HG03457 (cell line): ENCODE data around the gene NSRP1.
A peak's percentile ranks its signal among the peaks of the same experiment; 100 is the strongest.
"Not testable (repeated sequence)": the region's sequence is repeated elsewhere in the genome, so short reads cannot be mapped to it uniquely, and the experiment has no call there.

Experiments
- ATAC-seq: cut with Tn5 transposase; IDR thresholded peaks from one replicate; pipeline ENCODE4 v1.9.1; 2021; ENCODE audit warnings: moderate number of reproducible peaks; ENCODE audit not compliant: unreplicated experiment

Gene NSRP1

GRCh38 chr17:30117675-30118081, 1.1 kb downstream of the NSRP1 start:
- no peak for ATAC-seq

GRCh38 chr17:30118635-30119034, 2.0 kb downstream of the NSRP1 start:
- not testable (repeated sequence) for ATAC-seq

DNA sequence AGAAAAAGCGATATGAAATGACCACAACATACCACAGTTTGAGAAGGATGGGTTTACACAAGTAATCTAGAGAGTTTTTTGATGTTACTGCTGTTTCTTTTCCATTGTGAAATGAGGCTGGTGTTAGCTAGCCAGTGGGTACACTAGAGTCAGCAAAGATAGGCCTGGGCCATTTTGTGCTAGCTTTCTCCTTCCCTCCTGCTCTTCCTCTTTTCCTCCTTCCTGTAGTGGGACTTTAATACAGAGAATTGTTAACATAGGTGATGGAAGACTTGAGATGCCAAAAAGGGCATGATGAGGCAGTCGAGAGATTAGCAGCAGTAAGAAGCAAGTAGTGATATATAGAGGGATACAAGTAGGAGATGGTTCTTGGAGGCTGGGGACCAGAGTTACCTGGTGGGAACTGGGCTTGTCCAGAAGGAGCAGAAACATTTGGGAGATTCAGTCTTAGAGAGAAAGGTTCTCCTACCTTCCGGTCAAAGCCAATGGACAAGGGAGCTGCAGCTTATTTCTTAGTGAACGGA, 7.7 kb downstream of the NSRP1 start:
- ATAC-seq: no peak

DNA sequence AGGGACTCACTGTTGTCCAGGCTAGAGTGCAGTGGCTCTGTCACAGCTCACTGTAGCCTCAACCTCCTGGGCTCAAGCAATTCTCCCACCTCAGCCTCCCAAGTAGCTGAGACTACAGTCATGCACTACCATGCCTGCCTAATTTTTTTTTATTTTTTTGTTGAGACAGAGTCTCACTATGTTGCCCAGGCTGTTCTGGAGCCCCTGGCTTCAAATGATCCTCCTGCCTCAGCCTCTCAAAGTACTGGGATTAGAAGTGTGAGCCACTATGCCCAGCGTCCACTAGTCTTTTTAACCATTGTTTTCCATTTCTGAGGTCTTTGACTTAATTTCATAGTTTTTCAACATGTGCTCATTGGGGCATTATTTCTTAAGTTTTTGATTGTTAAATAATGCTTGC, 13.5 kb downstream of the NSRP1 start:
- no peak for ATAC-seq

DNA sequence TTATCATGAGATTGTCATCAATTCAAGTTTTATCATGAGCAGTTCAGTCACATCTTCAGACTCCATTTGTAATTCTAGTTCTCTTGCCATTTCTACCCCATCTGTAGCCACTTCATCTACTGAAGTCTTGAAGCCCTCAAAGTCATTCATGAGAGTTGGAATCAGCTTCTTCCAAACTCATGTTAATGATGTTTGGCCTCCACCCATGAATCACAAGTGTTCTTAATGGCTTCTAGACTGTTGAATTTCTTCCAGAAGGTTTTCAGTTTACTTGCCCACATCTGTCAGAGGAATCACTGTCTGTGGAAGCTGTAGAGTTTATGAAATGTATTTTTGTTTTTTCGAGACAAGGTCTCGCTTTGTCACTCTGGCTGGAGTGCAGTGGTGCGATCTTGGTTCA, 16.0 kb downstream of the NSRP1 start:
- no peak for ATAC-seq

DNA sequence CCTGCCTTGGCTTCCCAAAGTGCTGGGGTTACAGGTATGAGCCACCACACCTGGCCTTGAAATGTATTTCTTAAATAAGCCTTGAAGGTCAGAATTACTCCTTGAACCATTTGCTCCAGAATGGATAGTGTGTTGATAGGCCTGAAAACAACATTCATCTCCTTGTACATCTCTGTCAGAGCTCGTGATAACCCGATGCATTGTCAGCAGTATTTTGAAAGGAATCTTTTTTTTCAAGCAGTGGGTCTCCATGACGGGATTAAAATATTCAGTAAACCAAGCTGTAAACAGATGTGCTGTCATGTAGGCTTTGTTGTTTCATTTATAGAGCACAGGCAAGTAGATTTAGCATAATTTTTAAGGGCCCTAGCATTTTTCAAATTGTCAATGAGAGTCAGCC, 16.6 kb downstream of the NSRP1 start:
- no peak for ATAC-seq

DNA sequence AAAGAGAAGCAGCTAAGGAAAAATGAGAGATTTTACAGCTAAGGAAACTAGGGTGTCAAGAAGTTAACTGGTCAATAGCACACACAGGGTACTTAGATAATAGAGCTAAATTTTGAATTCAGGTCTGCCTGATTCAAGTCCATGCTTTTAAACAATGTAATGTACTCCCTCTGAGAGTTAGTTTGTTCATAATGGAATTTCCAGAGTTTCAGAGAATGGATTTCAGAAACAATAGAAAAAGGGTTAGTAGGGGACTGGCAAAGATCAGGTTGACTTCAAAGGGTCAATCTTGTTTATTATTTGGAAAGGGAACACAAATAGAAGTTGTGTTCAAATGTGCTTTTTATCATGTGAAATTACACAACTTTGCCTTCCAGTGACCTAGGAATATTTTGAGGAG, 17.9 kb downstream of the NSRP1 start:
- ATAC-seq: no peak

- ATAC-seq: no peak
These were observed 20.5 kb downstream of the NSRP1 start for GRCh38 chr17:30137158-30137557.

- not testable (repeated sequence) for ATAC-seq
These were observed 31.2 kb downstream of the NSRP1 start for GRCh38 chr17:30147860-30148259.

GRCh38 chr17:30148376-30148775, 31.8 kb downstream of the NSRP1 start:
- no peak for ATAC-seq

GRCh38 chr17:30151471-30151870, 34.9 kb downstream of the NSRP1 start:
- ATAC-seq: no peak

- no peak for ATAC-seq
These were observed 36.8 kb downstream of the NSRP1 start for GRCh38 chr17:30153463-30153862.

DNA sequence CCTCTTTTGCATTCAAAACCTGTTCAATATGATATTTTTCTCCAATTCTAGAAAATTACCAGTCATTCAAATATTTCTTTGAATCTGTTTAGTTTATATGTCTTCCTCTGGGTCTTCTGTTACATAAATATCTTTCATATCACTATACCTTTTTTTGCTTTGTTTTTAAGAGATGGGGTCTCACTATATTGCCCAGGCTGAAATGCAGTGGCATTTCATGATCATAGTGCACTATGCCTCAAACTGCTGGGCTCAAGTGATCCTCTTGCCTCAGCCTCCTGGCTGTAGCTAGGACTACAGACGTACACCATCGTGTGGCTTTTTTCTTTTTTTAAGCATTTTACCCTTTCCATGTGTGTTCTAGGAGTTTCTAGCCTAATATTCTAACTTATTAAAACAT, 38.8 kb downstream of the NSRP1 start:
- no peak for ATAC-seq

- no peak for ATAC-seq
These were observed 42.4 kb downstream of the NSRP1 start for GRCh38 chr17:30158896-30159625.

DNA sequence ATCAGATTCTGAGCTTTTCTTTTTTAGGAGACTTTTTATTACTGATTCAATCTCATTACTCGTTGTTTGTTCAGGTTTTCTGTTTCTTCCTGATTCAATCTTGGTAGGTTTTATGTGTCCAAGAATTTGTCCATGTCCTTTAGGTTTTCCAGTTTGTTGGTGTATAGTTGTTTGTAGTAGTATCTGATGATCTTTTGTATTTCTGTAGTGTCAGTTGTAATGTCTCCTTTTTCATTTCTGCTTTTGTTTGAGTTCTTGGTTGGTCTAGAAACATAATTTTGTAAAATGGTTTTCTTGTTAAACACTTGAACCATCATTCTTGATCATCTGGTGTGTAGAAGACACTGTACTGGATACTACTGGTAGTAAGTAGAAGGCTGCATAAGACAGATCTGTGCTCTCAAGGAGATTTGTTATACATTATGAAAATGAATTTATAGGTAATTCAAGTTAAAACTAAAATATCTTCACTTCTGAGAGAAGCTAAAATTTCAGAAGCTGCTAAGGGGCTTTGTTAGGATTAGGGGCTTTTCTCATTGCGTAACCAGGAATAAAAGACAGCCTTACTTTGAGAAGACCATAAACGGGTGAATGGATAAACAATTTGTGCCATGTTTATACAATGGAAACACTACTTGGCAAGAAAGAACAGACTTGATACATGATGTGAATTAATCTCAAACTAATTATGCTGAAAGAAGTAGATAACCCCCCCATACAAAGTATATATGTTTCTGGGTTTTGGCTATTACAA, 44.0 kb downstream of the NSRP1 start:
- no peak for ATAC-seq

- no peak for ATAC-seq
These were observed 45.0 kb downstream of the NSRP1 start for GRCh38 chr17:30161601-30162000.

- ATAC-seq: no peak
These were observed 47.9 kb downstream of the NSRP1 start for GRCh38 chr17:30164531-30164930.

- ATAC-seq: no peak
These were observed 48.5 kb downstream of the NSRP1 start for GRCh38 chr17:30165147-30165546.

GRCh38 chr17:30165960-30166359, 49.3 kb downstream of the NSRP1 start:
- ATAC-seq: no peak

GRCh38 chr17:30170415-30170987, 53.9 kb downstream of the NSRP1 start:
- ATAC-seq: no peak

GRCh38 chr17:30172560-30172959, 55.9 kb downstream of the NSRP1 start:
- no peak for ATAC-seq

DNA sequence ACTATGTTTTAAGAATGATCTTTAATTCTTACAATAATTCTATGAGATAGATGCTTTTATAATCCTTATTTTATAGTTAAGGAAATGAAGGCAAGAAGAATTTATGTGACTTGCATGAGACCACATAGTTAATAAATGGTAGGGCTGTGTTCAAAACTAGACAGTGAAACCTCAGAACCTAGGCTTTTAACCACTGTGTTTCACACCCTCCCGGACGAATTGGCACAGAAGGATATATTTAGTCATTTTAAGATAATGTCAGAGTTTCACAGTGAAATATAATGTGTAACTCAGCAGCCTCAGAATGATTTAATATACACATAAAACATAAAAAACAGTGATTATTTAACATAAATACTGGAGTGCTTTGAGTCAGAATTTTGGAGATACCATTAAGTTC, 57.0 kb downstream of the NSRP1 start:
- peak; percentile 76 for ATAC-seq
